Panc1 (cell line): ENCODE data around the gene C16orf78. TPM values are rescaled to one million over a fixed set of nuclear protein-coding genes. Genes with fewer than 3 reads are reported as not detected.
"Not testable (repeated sequence)": the region's sequence is repeated elsewhere in the genome, so short reads cannot be mapped to it uniquely, and the experiment has no call there.

Source experiments
- ATAC-seq: fragments of 200-7000 bp; cut with Tn5 transposase; 2 replicates; pipeline ENCODE4 v1.9.1; 2020; ENCODE audit warnings: mild to moderate bottlenecking, moderate library complexity
- BruUV-seq: library from RNA; stranded (reverse); fragments of 400-500 nt; replicated peaks from 2 replicates; lab custom pipeline; 2021; lab: Mats Ljungman, UMichigan
- CTCF ChIA-PET: fragments of 300-600 bp; sonication (Branson Sonifier 250); formaldehyde crosslinking; loops from one replicate; lab custom pipeline; 2022; ENCODE audit warnings: antibody characterized with exemption; lab: Charles Lee
- POLR2A ChIA-PET: fragments of 300-600 bp; sonication (Branson Sonifier 250); formaldehyde crosslinking; loops from one replicate; lab custom pipeline; 2022; ENCODE audit warnings: antibody characterized with exemption; lab: Charles Lee
- DNase-seq: peaks from one replicate; pipeline ENCODE4 v3.0.0-alpha.2; 2010; ENCODE audit warnings: low read depth, low spot score
- H3K27ac ChIP-seq: 2 replicates; pipeline ENCODE4 v1.5.1; 2011; ENCODE audit warnings: mild to moderate bottlenecking, low read length, inconsistent platforms
- H3K27me3 ChIP-seq: fragments of 200-500 bp; sonication (Bioruptor generic); 2 replicates; pipeline ENCODE4 v1.6.0; 2014; ENCODE audit warnings: low read length, inconsistent platforms; ENCODE audit not compliant: control insufficient read depth, insufficient read depth
- H3K36me3 ChIP-seq: fragments of 200-500 bp; sonication (Bioruptor generic); 2 replicates; pipeline ENCODE4 v1.5.1; 2014; ENCODE audit warnings: inconsistent platforms, mild to moderate bottlenecking, low read length, moderate library complexity; ENCODE audit not compliant: control insufficient read depth, insufficient read depth
- H3K4me1 ChIP-seq: 2 replicates; pipeline ENCODE4 v1.5.1; 2011; ENCODE audit warnings: inconsistent platforms, mild to moderate bottlenecking, low read length, moderate library complexity; ENCODE audit not compliant: control insufficient read depth, insufficient read depth
- H3K4me3 ChIP-seq, 2 experiments: 2 replicates each; pipeline ENCODE4 v1.5.1; 2011 to 2012; ENCODE audit warnings: low read depth in 2 of 2, low read length in 2 of 2, mild to moderate bottlenecking in 2 of 2, inconsistent platforms in 1 of 2, moderate library complexity in 1 of 2
- H3K9me3 ChIP-seq: fragments of 200-500 bp; sonication (Bioruptor generic); 2 replicates; pipeline ENCODE4 v1.5.1; 2014; ENCODE audit warnings: low read depth, mild to moderate bottlenecking, inconsistent platforms, low read length, moderate library complexity; ENCODE audit not compliant: control insufficient read depth, insufficient read depth
- CTCF ChIP-seq: fragments of 450-650 bp; IDR thresholded peaks from 2 replicates; pipeline ENCODE4 v1.5.1; 2017; ENCODE audit warnings: mild to moderate bottlenecking
- POLR2AphosphoS5 ChIP-seq: IDR thresholded peaks from 2 replicates; pipeline ENCODE4 v1.6.1; 2012; ENCODE audit warnings: mild to moderate bottlenecking, low read depth, low read length, moderate library complexity
- REST ChIP-seq, 2 experiments: IDR thresholded peaks; 2 replicates each; pipeline ENCODE4 v1.6.1; 2011 to 2012; ENCODE audit warnings: low read depth in 2 of 2, control low read depth in 1 of 2, low read length in 1 of 2, mild to moderate bottlenecking in 1 of 2, moderate library complexity in 1 of 2; ENCODE audit not compliant: insufficient read depth in 1 of 2
- SIN3A ChIP-seq: IDR thresholded peaks from 2 replicates; pipeline ENCODE4 v1.6.1; 2012; ENCODE audit warnings: low read depth, mild to moderate bottlenecking, low read length, moderate library complexity, borderline replicate concordance; ENCODE audit not compliant: insufficient read depth
- TCF7L2 ChIP-seq: IDR thresholded peaks from 2 replicates; pipeline ENCODE4 v1.6.1; 2011; ENCODE audit warnings: mild to moderate bottlenecking, low read depth, low read length, inconsistent platforms
- in situ Hi-C: cut with HindIII; loops from 2 replicates; pipeline ENCODE4 v1.10.0; 2016; ENCODE audit warnings: low sequenced_read_pairs, low pct_unique_long_range_greater_than_20kb
- intact Hi-C: fragments of 100-400 bp; cut with micrococcal nuclease; formaldehyde crosslinking; loops from one replicate; pipeline ENCODE4 v1.10.0; 2022; ENCODE audit not compliant: unreplicated experiment
- total RNA-seq: library from RNA; stranded (reverse); gene quantifications from one replicate; pipeline ENCODE4 v1.2.1, GENCODE V29; 2021; ENCODE audit not compliant: unreplicated experiment

The C16orf78 gene
- total RNA-seq, 1 experiment from 2014 or later: not detected

- intact Hi-C loops (no loop called here), in situ Hi-C loops (no loop called here)
- H3K27me3 ChIP-seq: no peaks in the 10 kb centered on the region; the same call in 1 of the 2 replicates
- no peak overlapping the region for H3K27ac ChIP-seq
- CTCF ChIA-PET: no interaction called here
- H3K4me3 ChIP-seq: no peak overlapping the region
- ATAC-seq (no peak), DNase-seq (no peak)
- H3K9me3 ChIP-seq: no peaks in the 10 kb centered on the region
- BruUV-seq: no TSS peak
- H3K4me1 ChIP-seq: no peaks in the 10 kb centered on the region
- POLR2A ChIA-PET: no interaction called here
- TF ChIP-seq SIN3A (no peak), TCF7L2 (no peak), CTCF (no peak), POLR2AphosphoS5 (no peak), REST (IDR thresholded peaks at IDR 0.05; ENCODE audit: insufficient read depth in 1 of 2, low read depth in 2 of 2, low read length in 1 of 2) (no peak)
- H3K36me3 ChIP-seq: no peaks in the 10 kb centered on the region
Observed at GRCh38 chr16:49356728-49357488, 16.7 kb upstream of the C16orf78 start.

GRCh38 chr16:49359591-49359990 lies 14.0 kb upstream of the C16orf78 start:
- POLR2A ChIA-PET: no interaction called here
- no TSS peak for BruUV-seq
- TF ChIP-seq CTCF (no peak), TCF7L2 (no peak), SIN3A (no peak), POLR2AphosphoS5 (no peak), REST (IDR thresholded peaks at IDR 0.05; ENCODE audit: insufficient read depth in 1 of 2, low read depth in 2 of 2, low read length in 1 of 2) (no peak)
- CTCF ChIA-PET: no interaction called here
- in situ Hi-C loops (no loop called here), intact Hi-C loops (no loop called here)
- Histone ChIP-seq H3K27ac (no peak overlapping the region), H3K4me3 (no peak overlapping the region), H3K9me3 (no peaks in the 10 kb centered on the region), H3K4me1 (no peaks in the 10 kb centered on the region), H3K36me3 (no peaks in the 10 kb centered on the region), H3K27me3 (no peaks in the 10 kb centered on the region; the same call in 1 of the 2 replicates)
- ATAC-seq: no peak
- DNase-seq: no peak

GRCh38 chr16:49361731-49362130 lies 11.9 kb upstream of the C16orf78 start:
- H3K4me1 ChIP-seq, H3K36me3 ChIP-seq, intact Hi-C loops, H3K27me3 ChIP-seq, CTCF ChIA-PET, H3K4me3 ChIP-seq, BruUV-seq, in situ Hi-C loops, H3K9me3 ChIP-seq, H3K27ac ChIP-seq, ATAC-seq, DNase-seq: not testable (repeated sequence)
- POLR2A ChIA-PET: interaction anchor here (0.6 kb wide), 1 partner anchor 746 kb away, joined by 3 read pairs; no protein-coding TSS in a partner anchor
